ENCODE measurements around the gene SERPIND1. TPM values are rescaled to one million over a fixed set of nuclear protein-coding genes. Genes with fewer than 3 reads are reported as not detected.
"Not testable (repeated sequence)": the region's sequence is repeated elsewhere in the genome, so short reads cannot be mapped to it uniquely, and the experiment has no call there.

Gene SERPIND1
- polyA plus RNA-seq, 2 donors, result 0.06 to 0.20 TPM

DNA sequence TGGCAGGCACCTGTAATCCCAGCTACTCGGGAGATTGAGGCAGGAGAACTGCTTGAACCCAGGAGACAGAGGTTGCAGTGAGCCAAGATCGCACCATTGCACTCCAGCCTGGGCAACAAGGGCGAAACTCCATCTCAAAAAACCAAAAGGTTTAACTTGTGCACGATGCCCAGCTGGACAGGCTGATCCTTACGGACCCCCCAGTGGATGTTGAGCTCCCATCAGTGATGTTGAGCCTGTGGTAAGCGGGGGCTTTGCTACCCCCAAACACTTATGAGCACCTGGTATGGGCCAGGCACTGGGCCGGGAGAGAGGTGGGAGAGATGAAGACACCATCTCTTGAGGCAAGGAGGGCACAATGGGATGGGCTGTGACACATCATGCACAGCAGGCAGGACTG is 7.4 kb upstream of the SERPIND1 start:
- H3K9me3 ChIP-seq (ENCODE audit: control insufficient read depth in 2 of 2, insufficient read depth in 1 of 2, low read depth in 1 of 2, low read length in 1 of 2), result no peaks in the 10 kb centered on the region
- peaks cover 21 to 29% of the 10 kb centered on the region in 2 donors for H3K36me3 ChIP-seq (ENCODE audit: control insufficient read depth in 2 of 2, insufficient read depth in 2 of 2, low read length in 1 of 2)
- H3K4me3 ChIP-seq (ENCODE audit: low read depth in 1 of 2, low read length in 2 of 2), result no peak overlapping the region
- WGBS, 2 donors, result 97% methylated on average over 7 of the region's 7 CpGs
- H3K4me1 ChIP-seq (ENCODE audit: control insufficient read depth in 2 of 2, insufficient read depth in 2 of 2, low read length in 1 of 2), result no peaks in the 10 kb centered on the region
- H3K27me3 ChIP-seq (ENCODE audit: control insufficient read depth in 1 of 2, insufficient read depth in 2 of 2, low read length in 2 of 2), result no peaks in the 10 kb centered on the region
- no peak overlapping the region for H3K27ac ChIP-seq (ENCODE audit: low read depth in 2 of 2, low read length in 1 of 2)

DNA sequence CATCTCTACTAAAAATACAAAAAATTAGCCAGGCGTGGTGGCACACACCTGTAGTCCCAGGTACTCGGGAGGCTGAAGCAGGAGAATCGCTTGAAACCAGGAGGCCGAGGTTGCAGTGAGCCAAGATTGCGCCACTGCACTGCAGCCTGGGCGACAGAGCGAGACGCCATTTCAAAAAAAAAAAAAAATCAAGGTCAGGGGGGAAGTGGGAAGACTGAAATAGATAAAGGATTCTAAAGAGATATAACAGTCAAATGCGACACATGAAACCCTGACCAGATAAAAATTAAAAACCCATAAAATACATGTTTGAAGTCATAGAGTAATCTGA is 4.5 kb upstream of the SERPIND1 start:
- not testable (repeated sequence) for H3K27ac ChIP-seq (ENCODE audit: low read depth in 2 of 2, low read length in 1 of 2); H3K4me3 ChIP-seq (ENCODE audit: low read depth in 1 of 2, low read length in 2 of 2); H3K9me3 ChIP-seq (ENCODE audit: control insufficient read depth in 2 of 2, insufficient read depth in 1 of 2, low read depth in 1 of 2, low read length in 1 of 2); H3K27me3 ChIP-seq (ENCODE audit: control insufficient read depth in 1 of 2, insufficient read depth in 2 of 2, low read length in 2 of 2); H3K4me1 ChIP-seq (ENCODE audit: control insufficient read depth in 2 of 2, insufficient read depth in 2 of 2, low read length in 1 of 2)
- 88 to 90% methylated on average over 9 of the region's 9 CpGs for WGBS, 2 donors
- peaks cover 11 to 16% of the 10 kb centered on the region in 2 donors for H3K36me3 ChIP-seq (ENCODE audit: control insufficient read depth in 2 of 2, insufficient read depth in 2 of 2, low read length in 1 of 2)

DNA sequence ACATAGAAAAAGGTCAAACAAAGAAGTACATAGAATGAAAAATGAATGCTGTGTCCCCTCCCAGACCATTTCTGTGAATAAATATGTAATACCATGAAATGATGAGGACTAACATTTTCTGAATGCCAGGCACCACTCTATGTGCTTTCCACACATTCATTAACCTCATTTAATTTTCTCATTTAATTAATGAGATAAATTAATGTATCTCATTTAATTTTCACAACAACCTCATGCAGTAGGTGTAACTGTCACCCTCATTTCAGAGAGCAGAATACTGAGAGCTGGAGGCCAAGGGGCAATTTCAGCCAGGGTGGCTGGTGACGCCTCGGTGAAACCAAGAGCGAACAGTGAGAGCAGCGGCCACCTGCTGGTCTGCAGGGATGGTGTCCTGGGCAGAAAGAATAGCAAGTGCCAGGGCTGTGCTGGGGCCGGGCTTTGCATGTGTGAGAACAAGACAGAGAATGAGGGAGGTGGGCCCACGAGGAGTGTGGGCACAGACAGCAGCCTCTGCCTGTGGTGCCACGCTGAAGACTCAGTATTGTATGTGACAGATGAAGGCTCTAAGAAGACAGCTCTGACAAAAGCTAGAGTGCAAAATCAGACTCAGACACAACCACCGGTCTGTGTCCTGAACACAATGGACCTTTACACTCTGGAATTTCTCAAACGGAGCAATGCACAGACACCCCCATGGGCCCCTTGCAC is 1.8 kb upstream of the SERPIND1 start:
- no peak overlapping the region for H3K27ac ChIP-seq (ENCODE audit: low read depth in 2 of 2, low read length in 1 of 2)
- peaks cover 3 to 5% of the 10 kb centered on the region in 2 donors for H3K36me3 ChIP-seq (ENCODE audit: control insufficient read depth in 2 of 2, insufficient read depth in 2 of 2, low read length in 1 of 2)
- no peaks in the 10 kb centered on the region for H3K4me1 ChIP-seq (ENCODE audit: control insufficient read depth in 2 of 2, insufficient read depth in 2 of 2, low read length in 1 of 2)
- no peaks in the 10 kb centered on the region for H3K27me3 ChIP-seq (ENCODE audit: control insufficient read depth in 1 of 2, insufficient read depth in 2 of 2, low read length in 2 of 2)
- no peaks in the 10 kb centered on the region for H3K9me3 ChIP-seq (ENCODE audit: control insufficient read depth in 2 of 2, insufficient read depth in 1 of 2, low read depth in 1 of 2, low read length in 1 of 2)
- no peak overlapping the region for H3K4me3 ChIP-seq (ENCODE audit: low read depth in 1 of 2, low read length in 2 of 2)
- WGBS, 2 donors, result 89 to 91% methylated on average over 9 of the region's 9 CpGs

DNA sequence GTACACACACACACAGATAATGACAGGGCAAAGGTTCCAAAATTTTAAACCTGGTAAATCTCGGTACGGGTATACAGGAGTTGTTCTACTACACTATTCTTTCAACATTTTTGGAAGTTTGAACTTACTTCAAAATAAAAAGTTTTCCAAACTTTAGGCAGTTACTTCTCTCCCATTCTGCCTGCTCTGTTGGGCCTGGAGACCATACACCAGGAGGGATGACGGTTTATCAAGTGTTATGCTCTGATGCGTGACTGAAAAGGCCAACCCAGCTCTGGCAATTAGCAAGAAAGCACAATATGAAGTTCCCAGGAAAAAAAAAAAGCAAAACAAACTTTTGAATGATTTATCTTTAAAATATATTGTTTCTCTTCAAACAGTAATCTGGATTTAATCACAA is 969 bp downstream of the SERPIND1 start:
- Histone ChIP-seq H3K36me3 (ENCODE audit: control insufficient read depth in 2 of 2, insufficient read depth in 2 of 2, low read length in 1 of 2) (peaks cover 2 to 4% of the 10 kb centered on the region in 2 donors), H3K4me3 (ENCODE audit: low read depth in 1 of 2, low read length in 2 of 2) (no peak overlapping the region), H3K27me3 (ENCODE audit: control insufficient read depth in 1 of 2, insufficient read depth in 2 of 2, low read length in 2 of 2) (no peaks in the 10 kb centered on the region), H3K27ac (ENCODE audit: low read depth in 2 of 2, low read length in 1 of 2) (no peak overlapping the region), H3K9me3 (ENCODE audit: control insufficient read depth in 2 of 2, insufficient read depth in 1 of 2, low read depth in 1 of 2, low read length in 1 of 2) (no peaks in the 10 kb centered on the region), H3K4me1 (ENCODE audit: control insufficient read depth in 2 of 2, insufficient read depth in 2 of 2, low read length in 1 of 2) (no peaks in the 10 kb centered on the region)
- WGBS, 2 donors, result 90 to 93% methylated on average over 4 of the region's 4 CpGs

DNA sequence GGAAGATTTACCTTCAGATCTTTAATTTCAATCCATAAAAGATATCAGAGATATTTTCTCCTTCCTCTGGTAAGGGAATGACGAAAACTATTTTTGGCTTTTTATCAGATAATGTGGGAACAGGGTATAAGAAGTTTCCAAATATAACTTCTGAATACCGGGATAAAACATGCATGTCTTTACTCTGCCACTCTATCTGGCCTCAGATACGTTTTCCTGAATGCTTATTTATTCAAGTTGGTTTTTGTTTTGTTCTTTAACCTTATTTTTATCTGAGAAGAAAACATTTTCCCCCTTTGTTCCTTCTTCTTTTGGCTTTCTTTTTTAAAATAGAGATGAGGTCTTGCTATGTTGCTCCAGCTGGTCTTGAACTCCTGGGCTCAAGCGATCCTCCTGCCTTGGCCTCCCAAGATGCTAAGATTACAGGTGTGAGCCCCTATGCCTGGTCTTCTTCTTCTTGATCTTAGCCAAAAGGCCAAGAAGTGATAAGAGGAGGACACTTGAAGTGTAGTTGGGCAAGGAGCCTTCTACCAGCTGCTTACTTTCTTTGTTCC is 1.5 kb downstream of the SERPIND1 start:
- Histone ChIP-seq H3K36me3 (ENCODE audit: control insufficient read depth in 2 of 2, insufficient read depth in 2 of 2, low read length in 1 of 2) (peaks cover 2 to 4% of the 10 kb centered on the region in 2 donors), H3K4me1 (ENCODE audit: control insufficient read depth in 2 of 2, insufficient read depth in 2 of 2, low read length in 1 of 2) (no peaks in the 10 kb centered on the region), H3K27ac (ENCODE audit: low read depth in 2 of 2, low read length in 1 of 2) (no peak overlapping the region), H3K27me3 (ENCODE audit: control insufficient read depth in 1 of 2, insufficient read depth in 2 of 2, low read length in 2 of 2) (no peaks in the 10 kb centered on the region), H3K4me3 (ENCODE audit: low read depth in 1 of 2, low read length in 2 of 2) (no peak overlapping the region), H3K9me3 (ENCODE audit: control insufficient read depth in 2 of 2, insufficient read depth in 1 of 2, low read depth in 1 of 2, low read length in 1 of 2) (no peaks in the 10 kb centered on the region)
- WGBS, 2 donors, result 84 to 87% methylated on average over 4 of the region's 4 CpGs

DNA sequence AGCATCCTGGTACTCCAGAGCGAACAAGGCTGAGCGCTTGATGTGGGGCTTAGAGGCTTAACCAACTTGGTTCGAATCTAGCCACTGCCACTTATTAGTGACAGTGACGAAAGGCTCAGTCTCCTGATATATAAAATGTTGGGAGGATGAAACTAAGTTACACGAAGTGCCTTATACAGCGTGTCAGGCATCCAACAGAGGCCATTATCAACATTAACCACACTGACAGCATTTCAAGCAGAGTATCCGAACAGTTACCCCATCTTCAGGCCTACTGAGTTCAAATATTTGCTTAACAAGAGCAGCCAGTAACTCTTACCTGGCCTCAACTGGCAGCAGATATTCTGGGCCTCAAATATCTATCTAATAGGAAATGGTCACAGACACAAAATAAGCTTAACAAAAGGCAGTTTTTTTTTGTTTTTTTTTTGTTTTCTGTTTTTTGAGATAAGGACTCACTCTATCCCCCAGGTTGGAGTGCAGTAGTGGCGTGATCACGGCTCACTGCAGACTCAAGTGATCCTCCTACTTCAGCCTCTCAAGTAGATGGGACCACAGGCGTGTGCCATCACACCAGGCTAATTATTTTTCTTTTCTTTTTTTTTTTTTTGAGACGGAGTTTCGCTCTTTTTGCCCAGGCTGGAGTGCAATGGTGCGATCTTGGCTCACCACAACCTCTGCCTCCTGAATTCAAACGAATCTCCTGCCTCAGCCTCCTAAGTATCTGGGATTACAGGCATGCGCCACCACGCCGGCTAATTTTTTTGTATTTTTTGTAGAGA is 2.9 kb downstream of the SERPIND1 start:
- Histone ChIP-seq H3K4me3 (ENCODE audit: low read depth in 1 of 2, low read length in 2 of 2) (no peak overlapping the region), H3K27ac (ENCODE audit: low read depth in 2 of 2, low read length in 1 of 2) (peak overlapping the region; percentile 64 to 88), H3K9me3 (ENCODE audit: control insufficient read depth in 2 of 2, insufficient read depth in 1 of 2, low read depth in 1 of 2, low read length in 1 of 2) (no peaks in the 10 kb centered on the region), H3K4me1 (ENCODE audit: control insufficient read depth in 2 of 2, insufficient read depth in 2 of 2, low read length in 1 of 2) (no peaks in the 10 kb centered on the region), H3K27me3 (ENCODE audit: control insufficient read depth in 1 of 2, insufficient read depth in 2 of 2, low read length in 2 of 2) (no peaks in the 10 kb centered on the region), H3K36me3 (ENCODE audit: control insufficient read depth in 2 of 2, insufficient read depth in 2 of 2, low read length in 1 of 2) (peaks cover 2 to 4% of the 10 kb centered on the region in 2 donors)
- WGBS, 2 donors, result 92 to 93% methylated on average over 17 of the region's 17 CpGs

DNA sequence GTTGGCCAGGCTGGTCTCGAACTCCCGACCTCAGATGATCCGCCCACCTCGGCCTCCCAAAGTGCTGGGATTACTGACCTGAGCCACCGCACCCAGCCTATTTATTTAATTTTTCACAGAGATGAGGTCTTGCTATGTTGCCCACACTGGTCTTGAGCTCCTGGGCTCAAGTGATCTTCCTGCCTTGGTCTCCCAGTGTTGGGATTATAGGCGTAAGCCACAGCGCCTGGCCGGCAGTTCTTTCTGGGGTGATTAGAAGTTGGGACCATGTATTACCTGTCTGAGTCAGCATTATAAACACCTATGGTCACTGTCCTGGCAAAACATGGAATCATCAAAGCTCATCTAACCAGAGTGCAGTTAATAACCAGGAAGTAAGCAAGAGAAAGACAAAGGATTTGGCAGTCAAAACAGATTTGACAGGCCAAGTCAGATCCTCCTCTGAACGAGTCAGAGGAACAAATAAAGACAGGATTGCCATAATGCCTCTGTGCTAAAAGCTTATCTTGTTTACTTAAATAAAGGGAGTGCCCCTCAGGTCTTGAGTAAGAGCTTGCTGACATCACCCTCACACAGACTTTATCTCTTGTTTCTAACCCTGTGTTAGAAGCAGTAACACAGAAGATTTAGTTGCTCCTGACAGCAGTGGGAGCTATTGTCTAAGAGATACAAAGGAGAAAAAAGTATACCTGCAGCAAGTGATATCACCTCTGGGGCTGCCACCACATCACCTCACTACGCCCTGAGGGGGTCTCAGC is 3.7 kb downstream of the SERPIND1 start:
- Histone ChIP-seq H3K36me3 (ENCODE audit: control insufficient read depth in 2 of 2, insufficient read depth in 2 of 2, low read length in 1 of 2) (peaks cover 2 to 4% of the 10 kb centered on the region in 2 donors), H3K27ac (ENCODE audit: low read depth in 2 of 2, low read length in 1 of 2) (peak overlapping the region; percentile 69 to 88), H3K9me3 (ENCODE audit: control insufficient read depth in 2 of 2, insufficient read depth in 1 of 2, low read depth in 1 of 2, low read length in 1 of 2) (no peaks in the 10 kb centered on the region), H3K4me3 (ENCODE audit: low read depth in 1 of 2, low read length in 2 of 2) (no peak overlapping the region), H3K4me1 (ENCODE audit: control insufficient read depth in 2 of 2, insufficient read depth in 2 of 2, low read length in 1 of 2) (no peaks in the 10 kb centered on the region), H3K27me3 (ENCODE audit: control insufficient read depth in 1 of 2, insufficient read depth in 2 of 2, low read length in 2 of 2) (no peaks in the 10 kb centered on the region)
- WGBS, 2 donors, result 53 to 61% methylated on average over 10 of the region's 10 CpGs

DNA sequence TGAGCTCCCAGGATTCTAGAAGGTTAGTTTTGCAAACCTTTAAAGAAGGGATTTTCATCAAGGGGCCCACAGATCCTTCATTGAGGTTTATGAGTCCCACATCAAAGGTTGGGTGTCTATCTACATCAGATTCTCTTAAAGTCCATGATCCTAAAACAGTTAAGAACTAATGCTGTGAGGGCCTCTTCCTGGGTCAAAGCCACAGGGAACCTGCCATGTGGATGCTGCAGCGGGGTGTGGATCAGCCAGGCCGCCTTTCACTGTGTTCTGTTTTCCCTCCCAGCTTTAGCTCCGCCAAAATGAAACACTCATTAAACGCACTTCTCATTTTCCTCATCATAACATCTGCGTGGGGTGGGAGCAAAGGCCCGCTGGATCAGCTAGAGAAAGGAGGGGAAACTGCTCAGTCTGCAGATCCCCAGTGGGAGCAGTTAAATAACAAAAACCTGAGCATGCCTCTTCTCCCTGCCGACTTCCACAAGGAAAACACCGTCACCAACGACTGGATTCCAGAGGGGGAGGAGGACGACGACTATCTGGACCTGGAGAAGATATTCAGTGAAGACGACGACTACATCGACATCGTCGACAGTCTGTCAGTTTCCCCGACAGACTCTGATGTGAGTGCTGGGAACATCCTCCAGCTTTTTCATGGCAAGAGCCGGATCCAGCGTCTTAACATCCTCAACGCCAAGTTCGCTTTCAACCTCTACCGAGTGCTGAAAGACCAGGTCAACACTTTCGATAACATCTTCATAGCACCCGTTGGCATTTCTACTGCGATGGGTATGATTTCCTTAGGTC is 5.3 kb downstream of the SERPIND1 start:
- no peaks in the 10 kb centered on the region for H3K27me3 ChIP-seq (ENCODE audit: control insufficient read depth in 1 of 2, insufficient read depth in 2 of 2, low read length in 2 of 2)
- WGBS, 2 donors, result 89 to 90% methylated on average over 25 of the region's 25 CpGs
- H3K27ac ChIP-seq (ENCODE audit: low read depth in 2 of 2, low read length in 1 of 2), result no peak overlapping the region
- no peaks in the 10 kb centered on the region for H3K9me3 ChIP-seq (ENCODE audit: control insufficient read depth in 2 of 2, insufficient read depth in 1 of 2, low read depth in 1 of 2, low read length in 1 of 2)
- no peaks in the 10 kb centered on the region for H3K4me1 ChIP-seq (ENCODE audit: control insufficient read depth in 2 of 2, insufficient read depth in 2 of 2, low read length in 1 of 2)
- no peak overlapping the region for H3K4me3 ChIP-seq (ENCODE audit: low read depth in 1 of 2, low read length in 2 of 2)
- H3K36me3 ChIP-seq (ENCODE audit: control insufficient read depth in 2 of 2, insufficient read depth in 2 of 2, low read length in 1 of 2), result peaks cover 0 to 4% of the 10 kb centered on the region in 2 donors

DNA sequence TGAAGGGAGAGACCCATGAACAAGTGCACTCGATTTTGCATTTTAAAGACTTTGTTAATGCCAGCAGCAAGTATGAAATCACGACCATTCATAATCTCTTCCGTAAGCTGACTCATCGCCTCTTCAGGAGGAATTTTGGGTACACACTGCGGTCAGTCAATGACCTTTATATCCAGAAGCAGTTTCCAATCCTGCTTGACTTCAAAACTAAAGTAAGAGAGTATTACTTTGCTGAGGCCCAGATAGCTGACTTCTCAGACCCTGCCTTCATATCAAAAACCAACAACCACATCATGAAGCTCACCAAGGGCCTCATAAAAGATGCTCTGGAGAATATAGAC is 5.9 kb downstream of the SERPIND1 start:
- 77 to 87% methylated on average over 5 of the region's 5 CpGs for WGBS, 2 donors
- no peak overlapping the region for H3K27ac ChIP-seq (ENCODE audit: low read depth in 2 of 2, low read length in 1 of 2)

More for the DNA sequence above, 5.9 kb downstream of the SERPIND1 start:
- H3K9me3 ChIP-seq (ENCODE audit: control insufficient read depth in 2 of 2, insufficient read depth in 1 of 2, low read depth in 1 of 2, low read length in 1 of 2), result no peaks in the 10 kb centered on the region
- H3K4me3 ChIP-seq (ENCODE audit: low read depth in 1 of 2, low read length in 2 of 2), result no peak overlapping the region
- no peaks in the 10 kb centered on the region for H3K4me1 ChIP-seq (ENCODE audit: control insufficient read depth in 2 of 2, insufficient read depth in 2 of 2, low read length in 1 of 2)
- no peaks in the 10 kb centered on the region for H3K27me3 ChIP-seq (ENCODE audit: control insufficient read depth in 1 of 2, insufficient read depth in 2 of 2, low read length in 2 of 2)
- peaks cover 0 to 4% of the 10 kb centered on the region in 2 donors for H3K36me3 ChIP-seq (ENCODE audit: control insufficient read depth in 2 of 2, insufficient read depth in 2 of 2, low read length in 1 of 2)

Measured in esophagus (tissue), 2 donors.